ENCODE measurements around the gene CCDC197. TPM values are rescaled to one million over a fixed set of nuclear protein-coding genes. Genes with fewer than 3 reads are reported as not detected.

CCDC197 gene
- total RNA-seq, 1 donor from 2014 or later, result not detected

DNA sequence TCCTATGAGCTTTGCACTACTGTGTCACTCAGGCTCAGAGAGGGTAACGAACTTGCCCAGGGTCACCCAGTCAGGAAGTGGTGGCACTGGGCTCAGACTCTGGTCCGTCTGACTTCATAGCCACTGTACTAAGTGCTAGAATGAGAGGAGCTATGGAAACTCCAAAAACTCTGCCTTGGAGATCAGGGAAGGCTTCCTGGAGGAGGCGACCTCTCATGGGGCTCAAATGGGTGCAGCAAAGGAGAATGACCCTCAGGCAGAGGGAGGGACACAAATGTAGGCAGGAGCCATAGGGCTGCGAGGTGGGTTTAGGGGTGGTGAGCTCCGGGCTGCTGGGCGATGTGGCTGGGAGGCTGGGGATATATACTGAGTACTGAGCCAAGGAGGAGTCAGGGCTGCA lies 3.2 kb downstream of the CCDC197 start:
- Histone ChIP-seq H3K9me3 (no peaks in the 10 kb centered on the region), H3K36me3 (no peaks in the 10 kb centered on the region), H3K27me3 (no peaks in the 10 kb centered on the region), H3K27ac (no peak overlapping the region), H3K4me1 (no peaks in the 10 kb centered on the region), H3K4me3 (no peak overlapping the region)
- ATAC-seq, result no peak
- TF ChIP-seq, protein P1, sequence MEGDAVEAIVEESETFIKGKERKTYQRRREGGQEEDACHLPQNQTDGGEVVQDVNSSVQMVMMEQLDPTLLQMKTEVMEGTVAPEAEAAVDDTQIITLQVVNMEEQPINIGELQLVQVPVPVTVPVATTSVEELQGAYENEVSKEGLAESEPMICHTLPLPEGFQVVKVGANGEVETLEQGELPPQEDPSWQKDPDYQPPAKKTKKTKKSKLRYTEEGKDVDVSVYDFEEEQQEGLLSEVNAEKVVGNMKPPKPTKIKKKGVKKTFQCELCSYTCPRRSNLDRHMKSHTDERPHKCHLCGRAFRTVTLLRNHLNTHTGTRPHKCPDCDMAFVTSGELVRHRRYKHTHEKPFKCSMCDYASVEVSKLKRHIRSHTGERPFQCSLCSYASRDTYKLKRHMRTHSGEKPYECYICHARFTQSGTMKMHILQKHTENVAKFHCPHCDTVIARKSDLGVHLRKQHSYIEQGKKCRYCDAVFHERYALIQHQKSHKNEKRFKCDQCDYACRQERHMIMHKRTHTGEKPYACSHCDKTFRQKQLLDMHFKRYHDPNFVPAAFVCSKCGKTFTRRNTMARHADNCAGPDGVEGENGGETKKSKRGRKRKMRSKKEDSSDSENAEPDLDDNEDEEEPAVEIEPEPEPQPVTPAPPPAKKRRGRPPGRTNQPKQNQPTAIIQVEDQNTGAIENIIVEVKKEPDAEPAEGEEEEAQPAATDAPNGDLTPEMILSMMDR (IDR thresholded peaks at IDR 0.05), result no peak
- no peak for DNase-seq
- intact Hi-C loops (cut with DNase I), result no loop called here

DNA sequence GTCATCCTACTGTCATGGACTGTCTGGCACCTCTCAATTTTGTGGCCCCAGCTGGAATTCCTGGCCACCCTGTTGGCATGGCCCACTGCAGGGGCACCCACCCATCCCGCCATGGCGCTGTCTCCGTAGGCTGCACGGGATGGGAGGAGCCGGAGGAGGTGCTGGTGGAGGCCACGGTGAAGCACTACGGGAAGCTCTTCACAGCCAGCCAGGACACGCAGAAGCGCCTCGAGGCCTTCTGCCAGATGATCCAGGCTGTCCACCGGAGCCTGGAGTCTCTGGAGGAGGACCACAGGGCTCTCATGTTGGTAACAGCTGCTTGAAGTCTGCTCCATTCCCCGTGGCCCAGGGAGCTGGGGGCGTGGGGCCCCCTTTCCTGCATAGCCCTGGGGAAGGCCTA lies 3.9 kb downstream of the CCDC197 start:
- intact Hi-C loops (cut with DNase I), result no loop called here
- ATAC-seq, result no peak
- H3K4me3 ChIP-seq, result no peak overlapping the region
- TF ChIP-seq, protein P1 (IDR thresholded peaks at IDR 0.05), result no peak
- no peak overlapping the region for H3K27ac ChIP-seq
- no peaks in the 10 kb centered on the region for H3K36me3 ChIP-seq
- no peaks in the 10 kb centered on the region for H3K9me3 ChIP-seq
- no peaks in the 10 kb centered on the region for H3K4me1 ChIP-seq
- no peaks in the 10 kb centered on the region for H3K27me3 ChIP-seq
- DNase-seq, result no peak

DNA sequence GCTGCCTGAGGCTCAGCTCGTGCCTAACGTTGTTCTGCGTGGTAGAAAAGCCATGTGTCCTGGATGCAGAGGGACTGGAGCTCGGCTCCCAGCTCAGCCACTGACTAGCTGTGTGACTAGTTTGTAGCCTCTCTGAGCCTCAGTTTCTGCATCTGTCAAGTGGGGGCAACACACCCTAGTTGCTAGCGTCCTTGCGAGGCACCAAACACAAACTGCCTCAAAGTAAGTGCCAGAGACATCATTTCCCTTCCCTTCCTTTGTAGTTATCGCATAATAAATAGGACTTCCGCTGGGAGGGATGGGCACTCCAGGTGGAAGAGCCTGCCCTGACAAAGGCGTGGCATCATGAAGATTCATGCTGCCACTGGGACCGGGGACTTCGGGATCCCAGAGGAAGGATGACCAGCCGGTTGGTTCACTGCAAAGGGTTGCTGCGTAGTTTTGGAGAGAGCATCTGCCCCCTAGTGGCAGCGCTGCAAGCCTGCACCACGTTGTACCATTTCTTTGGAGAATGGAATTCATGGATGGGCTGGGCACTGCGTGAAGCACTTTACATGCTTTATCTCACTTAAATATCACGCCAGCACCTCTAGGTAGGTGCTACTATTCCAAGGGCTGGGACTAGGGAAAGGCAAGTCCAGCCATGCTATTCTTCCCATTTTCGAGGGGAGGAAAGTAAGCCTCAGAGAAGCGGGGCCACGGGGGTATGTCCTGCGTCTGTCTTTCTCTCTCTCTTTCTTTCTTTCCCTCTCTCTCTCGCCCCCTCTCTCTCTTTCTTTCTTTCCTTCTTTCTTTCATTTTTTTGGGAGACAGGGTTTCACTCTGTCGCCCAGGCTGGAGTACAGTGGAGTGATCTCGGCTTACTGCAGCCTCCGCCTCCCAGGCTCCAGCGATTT lies 4.6 kb downstream of the CCDC197 start:
- no peaks in the 10 kb centered on the region for H3K27me3 ChIP-seq
- no peaks in the 10 kb centered on the region for H3K36me3 ChIP-seq
- peak; percentile 73 for DNase-seq
- H3K27ac ChIP-seq, result no peak overlapping the region
- intact Hi-C loops (cut with DNase I), result no loop called here
- no peak overlapping the region for H3K4me3 ChIP-seq
- H3K9me3 ChIP-seq, result no peaks in the 10 kb centered on the region
- ATAC-seq, result peak; percentile 91
- TF ChIP-seq, protein P1 (IDR thresholded peaks at IDR 0.05), result peak; percentile 97
- H3K4me1 ChIP-seq, result no peaks in the 10 kb centered on the region

DNA sequence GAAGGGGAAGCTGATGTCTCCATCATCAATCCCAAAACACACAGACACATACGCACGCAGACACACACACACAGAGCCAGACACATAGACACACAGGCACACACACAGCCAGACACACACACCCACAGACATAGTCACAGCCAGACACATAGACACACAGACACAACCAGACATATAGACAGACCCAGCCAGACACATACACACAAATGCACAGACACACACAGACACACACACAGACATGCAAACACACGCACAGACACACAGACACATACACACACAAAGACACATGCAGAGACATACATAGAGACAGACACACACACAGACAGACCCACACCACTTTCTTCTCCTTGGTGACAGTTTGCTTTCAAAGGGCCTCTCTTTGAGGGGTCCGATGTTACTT lies 6.3 kb downstream of the CCDC197 start:
- TF ChIP-seq, protein P1 (IDR thresholded peaks at IDR 0.05), result no peak
- intact Hi-C loops (cut with DNase I), result no loop called here
- Histone ChIP-seq H3K4me3 (no peak overlapping the region), H3K4me1 (no peaks in the 10 kb centered on the region), H3K27me3 (no peaks in the 10 kb centered on the region), H3K27ac (no peak overlapping the region), H3K36me3 (no peaks in the 10 kb centered on the region), H3K9me3 (no peaks in the 10 kb centered on the region)
- ATAC-seq (no peak), DNase-seq (no peak)

DNA sequence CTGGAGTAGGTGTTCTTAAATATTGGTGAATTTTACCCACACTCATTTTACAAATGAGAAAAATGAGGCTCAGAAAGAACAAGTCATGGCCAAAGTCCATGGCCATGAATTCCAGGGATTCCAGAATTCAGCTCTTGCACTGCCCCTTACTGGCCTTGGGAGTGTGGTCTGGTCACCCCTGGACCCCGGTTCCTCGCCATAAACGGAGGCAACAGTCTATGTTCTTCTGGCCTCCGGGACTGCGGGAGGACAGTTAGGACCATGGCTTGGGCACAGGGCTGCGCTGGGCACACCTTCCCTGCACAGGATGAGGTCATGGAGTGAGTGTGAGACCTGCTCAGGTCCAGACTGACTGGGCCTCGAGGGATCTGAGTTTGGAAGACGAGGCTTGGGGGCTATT lies 6.9 kb downstream of the CCDC197 start:
- intact Hi-C loops (cut with DNase I), result no loop called here
- DNase-seq, result no peak
- no peak overlapping the region for H3K27ac ChIP-seq
- no peaks in the 10 kb centered on the region for H3K4me1 ChIP-seq
- H3K4me3 ChIP-seq, result no peak overlapping the region
- no peaks in the 10 kb centered on the region for H3K36me3 ChIP-seq
- TF ChIP-seq, protein P1 (IDR thresholded peaks at IDR 0.05), result no peak
- no peaks in the 10 kb centered on the region for H3K9me3 ChIP-seq
- ATAC-seq, result no peak
- no peaks in the 10 kb centered on the region for H3K27me3 ChIP-seq

Measured in upper lobe of right lung (tissue), 1 donor.